HG02623 (cell line): ENCODE data around the gene NBR1.
"Not testable (repeated sequence)": the region's sequence is repeated elsewhere in the genome, so short reads cannot be mapped to it uniquely, and the experiment has no call there.

Experiments
- ATAC-seq: cut with Tn5 transposase; IDR thresholded peaks from one replicate; pipeline ENCODE4 v1.9.1; 2021; ENCODE audit warnings: moderate library complexity; ENCODE audit not compliant: unreplicated experiment

The NBR1 gene

GRCh38 chr17:43240596-43241352, 69.8 kb downstream of the NBR1 start:
- ATAC-seq, result not testable (repeated sequence)

- not testable (repeated sequence) for ATAC-seq
Observed at GRCh38 chr17:43246456-43246855, 75.4 kb downstream of the NBR1 start.
